Hepatocyte (in vitro differentiated cells): ENCODE measurements around the gene PCBD1. TPM values are rescaled to one million over a fixed set of nuclear protein-coding genes. Genes with fewer than 3 reads are reported as not detected.

Source experiments
- DNase-seq: peaks from one replicate; pipeline ENCODE4 v3.0.0-alpha.2; 2016; ENCODE audit warnings: low spot score
- H2AFZ ChIP-seq: fragments of 200-600 bp; sonication (generic); 2 replicates; pipeline ENCODE4 v1.6.0; 2016; ENCODE audit warnings: antibody characterized with exemption, mild to moderate bottlenecking
- H3K27ac ChIP-seq: fragments of 200-600 bp; sonication (generic); 2 replicates; pipeline ENCODE4 v1.5.1; 2016; ENCODE audit warnings: mild to moderate bottlenecking
- H3K27me3 ChIP-seq: fragments of 200-600 bp; sonication (generic); 2 replicates; pipeline ENCODE4 v1.6.1; 2016
- H3K36me3 ChIP-seq: fragments of 200-600 bp; sonication (generic); replicated peaks from 2 replicates; pipeline ENCODE4 v1.5.1; 2016; ENCODE audit warnings: low read depth; ENCODE audit not compliant: insufficient read depth
- H3K4me1 ChIP-seq: fragments of 200-600 bp; sonication (generic); 2 replicates; pipeline ENCODE4 v1.5.1; 2016; ENCODE audit warnings: mild to moderate bottlenecking, moderate library complexity; ENCODE audit not compliant: insufficient read depth
- H3K4me2 ChIP-seq: fragments of 200-600 bp; sonication (generic); 2 replicates; pipeline ENCODE4 v1.6.0; 2016
- H3K4me3 ChIP-seq: fragments of 200-600 bp; sonication (generic); 2 replicates; pipeline ENCODE4 v1.5.1; 2016; ENCODE audit warnings: mild to moderate bottlenecking
- H3K79me2 ChIP-seq: fragments of 200-600 bp; sonication (generic); 2 replicates; pipeline ENCODE4 v1.6.0; 2017; ENCODE audit warnings: mild to moderate bottlenecking
- H3K9me2 ChIP-seq: fragments of 200-600 bp; sonication (generic); replicated peaks from 2 replicates; pipeline ENCODE4 v1.6.0; 2017; ENCODE audit warnings: mild to moderate bottlenecking; ENCODE audit not compliant: insufficient read depth
- H3K9me3 ChIP-seq: fragments of 200-600 bp; sonication (generic); 2 replicates; pipeline ENCODE4 v1.5.1; 2016; ENCODE audit warnings: low read depth, mild to moderate bottlenecking
- H4K20me1 ChIP-seq: fragments of 200-600 bp; sonication (generic); 2 replicates; pipeline ENCODE4 v1.6.0; 2016; ENCODE audit warnings: mild to moderate bottlenecking; ENCODE audit not compliant: insufficient read depth, poor library complexity, severe bottlenecking
- EZH2 ChIP-seq: fragments of 200-600 bp; sonication (generic); IDR thresholded peaks from 2 replicates; pipeline ENCODE4 v1.6.1; 2016; ENCODE audit warnings: antibody characterized with exemption, mild to moderate bottlenecking, borderline replicate concordance
- EZH2phosphoT487 ChIP-seq: fragments of 200-600 bp; sonication (generic); IDR thresholded peaks from one replicate; pipeline ENCODE4 v1.6.1; 2018; ENCODE audit warnings: antibody characterized with exemption, mild to moderate bottlenecking, low read depth, moderate library complexity; ENCODE audit not compliant: unreplicated experiment, severe bottlenecking
- WGBS: methylation state at CpG from one replicate; pipeline ENCODE4 v1.1.6; 2016; ENCODE audit warnings: low lambda C conversion rate; ENCODE audit errors: missing lambda C conversion rate; 5-methylcytosine and 5-hydroxymethylcytosine counted together
- polyA plus RNA-seq: library from polyadenylated mRNA; unstranded; fragments of >200 nt; fragmentation: Nextera tagmentation; extraction: Ambion mirVana; gene quantifications from 2 replicates; pipeline ENCODE4 v1.2.1, GENCODE V29; 2016
- total RNA-seq: library from RNA; depleted of rRNA; stranded (reverse); fragments of >200 nt; gene quantifications from 2 replicates; pipeline ENCODE4 v1.2.3, GENCODE V29; 2014
- TF ChIP-seq, protein P1 (sequence below): fragments of 200-600 bp; sonication (generic); IDR thresholded peaks from 2 replicates; pipeline ENCODE4 v1.5.1; 2016; ENCODE audit warnings: antibody characterized with exemption, mild to moderate bottlenecking; ENCODE audit not compliant: poor library complexity

Gene PCBD1
- total and polyA plus RNA-seq, 2 experiments from 2014 or later, result 81.5 to 122 TPM

DNA sequence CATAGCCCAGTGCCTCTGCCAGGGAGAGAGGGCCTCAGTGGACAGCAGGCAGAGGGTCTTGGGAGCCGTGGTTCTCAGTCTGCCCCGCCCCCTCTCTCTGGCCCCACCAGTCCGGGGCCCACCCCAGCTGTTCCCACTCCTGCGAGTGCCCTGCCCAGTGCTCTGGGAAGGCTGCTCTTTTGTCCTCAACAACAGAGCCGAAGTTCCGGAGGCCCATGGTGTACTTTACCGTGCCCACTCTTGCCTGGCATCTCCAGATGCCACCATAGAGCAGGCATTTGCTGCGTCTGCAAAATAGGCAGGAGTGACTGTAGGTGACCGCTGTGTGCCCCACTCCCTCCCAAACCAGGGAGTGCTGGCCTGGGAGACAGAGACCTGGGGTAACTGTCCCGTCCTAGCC is 29.3 kb upstream of the PCBD1 start:
- H3K36me3 ChIP-seq, result no peaks in the 10 kb centered on the region
- 83% methylated on average over 10 of the region's 10 CpGs for WGBS
- no peak overlapping the region for H2AFZ ChIP-seq
- H3K9me3 ChIP-seq, result no peaks in the 10 kb centered on the region
- TF ChIP-seq EZH2phosphoT487 (no peak), EZH2 (no peak)
- TF ChIP-seq, protein P1, sequence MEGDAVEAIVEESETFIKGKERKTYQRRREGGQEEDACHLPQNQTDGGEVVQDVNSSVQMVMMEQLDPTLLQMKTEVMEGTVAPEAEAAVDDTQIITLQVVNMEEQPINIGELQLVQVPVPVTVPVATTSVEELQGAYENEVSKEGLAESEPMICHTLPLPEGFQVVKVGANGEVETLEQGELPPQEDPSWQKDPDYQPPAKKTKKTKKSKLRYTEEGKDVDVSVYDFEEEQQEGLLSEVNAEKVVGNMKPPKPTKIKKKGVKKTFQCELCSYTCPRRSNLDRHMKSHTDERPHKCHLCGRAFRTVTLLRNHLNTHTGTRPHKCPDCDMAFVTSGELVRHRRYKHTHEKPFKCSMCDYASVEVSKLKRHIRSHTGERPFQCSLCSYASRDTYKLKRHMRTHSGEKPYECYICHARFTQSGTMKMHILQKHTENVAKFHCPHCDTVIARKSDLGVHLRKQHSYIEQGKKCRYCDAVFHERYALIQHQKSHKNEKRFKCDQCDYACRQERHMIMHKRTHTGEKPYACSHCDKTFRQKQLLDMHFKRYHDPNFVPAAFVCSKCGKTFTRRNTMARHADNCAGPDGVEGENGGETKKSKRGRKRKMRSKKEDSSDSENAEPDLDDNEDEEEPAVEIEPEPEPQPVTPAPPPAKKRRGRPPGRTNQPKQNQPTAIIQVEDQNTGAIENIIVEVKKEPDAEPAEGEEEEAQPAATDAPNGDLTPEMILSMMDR, result no peak
- H3K27me3 ChIP-seq, result peaks cover 4% of the 10 kb centered on the region
- no peaks in the 10 kb centered on the region for H3K4me1 ChIP-seq
- H3K27ac ChIP-seq, result no peak overlapping the region
- H3K79me2 ChIP-seq, result no peaks in the 10 kb centered on the region
- no peaks in the 10 kb centered on the region for H4K20me1 ChIP-seq
- no peak for DNase-seq
- no peak overlapping the region for H3K4me3 ChIP-seq
- H3K9me2 ChIP-seq, result no peaks in the 10 kb centered on the region
- no peak overlapping the region for H3K4me2 ChIP-seq

DNA sequence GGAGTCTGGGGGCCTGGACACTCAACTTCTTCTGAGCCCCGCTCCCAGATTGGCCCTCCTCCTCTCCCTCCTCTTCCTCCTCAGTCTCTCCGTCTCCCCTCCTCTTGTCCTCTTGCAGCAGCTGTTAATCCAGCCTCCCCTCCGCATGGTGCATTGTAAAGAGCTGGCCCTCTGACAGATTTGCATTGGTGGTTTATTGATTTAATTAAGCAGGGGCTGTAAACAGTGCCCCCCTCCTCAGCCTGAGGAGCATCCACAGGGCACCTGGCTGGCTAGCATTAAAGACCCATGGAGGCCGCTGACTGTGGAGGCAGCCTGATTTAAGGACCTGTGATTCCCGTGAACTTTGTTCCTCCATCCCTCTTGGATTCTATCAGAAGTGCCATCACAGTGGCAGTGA is 28.9 kb upstream of the PCBD1 start:
- DNase-seq, result no peak
- no peak for TF ChIP-seq EZH2
- TF ChIP-seq, protein P1, result no peak
- no peak for TF ChIP-seq EZH2phosphoT487
- no peak overlapping the region for H2AFZ ChIP-seq
- no peaks in the 10 kb centered on the region for H4K20me1 ChIP-seq
- no peaks in the 10 kb centered on the region for H3K9me2 ChIP-seq
- WGBS, result 60% methylated on average over 5 of the region's 5 CpGs
- H3K79me2 ChIP-seq, result no peaks in the 10 kb centered on the region
- H3K9me3 ChIP-seq, result no peaks in the 10 kb centered on the region
- no peak overlapping the region for H3K4me3 ChIP-seq
- H3K27me3 ChIP-seq, result peaks cover 4% of the 10 kb centered on the region
- H3K36me3 ChIP-seq, result no peaks in the 10 kb centered on the region
- no peak overlapping the region for H3K4me2 ChIP-seq
- H3K27ac ChIP-seq, result no peak overlapping the region
- H3K4me1 ChIP-seq, result no peaks in the 10 kb centered on the region

DNA sequence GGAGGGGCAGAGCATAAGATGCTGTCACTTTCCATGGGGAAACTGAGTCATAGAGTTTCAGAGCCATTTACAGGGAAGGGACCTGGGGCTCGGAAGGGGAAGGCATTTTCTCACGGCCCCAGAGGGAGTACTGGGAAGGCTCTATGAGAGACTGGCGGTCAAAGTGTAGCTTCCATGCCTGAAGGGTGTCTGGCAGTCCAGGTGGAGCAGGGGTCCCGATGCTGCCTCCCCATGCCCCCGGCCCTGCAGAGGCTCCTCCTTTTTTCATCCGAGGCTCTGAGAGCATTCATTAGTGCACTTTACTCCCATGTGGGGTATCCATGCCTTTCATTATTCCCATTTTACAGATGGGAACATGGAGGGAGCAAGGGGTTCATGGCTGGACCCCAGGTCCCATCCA is 27.9 kb upstream of the PCBD1 start:
- H3K36me3 ChIP-seq, result no peaks in the 10 kb centered on the region
- H4K20me1 ChIP-seq, result no peaks in the 10 kb centered on the region
- no peaks in the 10 kb centered on the region for H3K4me1 ChIP-seq
- H3K4me3 ChIP-seq, result no peak overlapping the region
- no peaks in the 10 kb centered on the region for H3K9me2 ChIP-seq
- H3K27me3 ChIP-seq, result no peaks in the 10 kb centered on the region
- DNase-seq, result no peak
- TF ChIP-seq, protein P1, result no peak
- no peak for TF ChIP-seq EZH2phosphoT487
- no peak for TF ChIP-seq EZH2
- H3K9me3 ChIP-seq, result no peaks in the 10 kb centered on the region
- H3K4me2 ChIP-seq, result no peak overlapping the region
- WGBS, result 97% methylated on average over 6 of the region's 6 CpGs
- H2AFZ ChIP-seq, result no peak overlapping the region
- H3K27ac ChIP-seq, result no peak overlapping the region
- no peaks in the 10 kb centered on the region for H3K79me2 ChIP-seq

DNA sequence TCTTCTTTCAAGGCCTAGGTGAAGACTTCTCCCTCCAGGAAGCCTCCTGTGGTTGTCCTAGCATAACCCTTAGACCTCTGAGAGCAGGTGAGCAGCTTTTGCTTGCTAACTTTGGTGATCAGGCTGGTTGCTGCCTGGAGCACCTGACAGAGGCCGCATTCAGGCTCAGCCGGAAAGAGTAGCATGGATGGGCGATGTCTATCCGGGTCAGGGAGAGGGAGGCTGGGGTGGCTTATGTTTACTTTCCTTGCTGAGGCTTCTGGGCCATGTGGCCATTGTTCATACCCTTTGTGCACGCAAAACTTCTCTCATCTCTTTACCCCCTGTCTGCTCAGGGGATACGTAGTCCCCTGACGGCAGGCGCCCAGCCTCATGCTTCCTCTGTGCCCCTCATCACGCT is 27.4 kb upstream of the PCBD1 start:
- WGBS, result 93% methylated on average over 9 of the region's 9 CpGs
- no peaks in the 10 kb centered on the region for H3K79me2 ChIP-seq

More for the DNA sequence above, 27.4 kb upstream of the PCBD1 start:
- H3K9me3 ChIP-seq, result no peaks in the 10 kb centered on the region
- no peaks in the 10 kb centered on the region for H3K27me3 ChIP-seq
- H3K27ac ChIP-seq, result no peak overlapping the region
- DNase-seq, result no peak
- no peak overlapping the region for H2AFZ ChIP-seq
- H3K9me2 ChIP-seq, result no peaks in the 10 kb centered on the region
- H3K36me3 ChIP-seq, result no peaks in the 10 kb centered on the region
- no peak overlapping the region for H3K4me2 ChIP-seq
- no peaks in the 10 kb centered on the region for H4K20me1 ChIP-seq
- H3K4me3 ChIP-seq, result no peak overlapping the region
- H3K4me1 ChIP-seq, result no peaks in the 10 kb centered on the region
- no peak for TF ChIP-seq EZH2phosphoT487
- no peak for TF ChIP-seq EZH2
- TF ChIP-seq, protein P1, result no peak
